GM12801 (cell line): ENCODE data around the gene CHD6.

ENCODE experiments used
- TF ChIP-seq, protein P1 (sequence below): IDR thresholded peaks from one replicate; pipeline ENCODE4 v1.5.1; 2011; ENCODE audit warnings: control low read depth; ENCODE audit not compliant: insufficient read length; ENCODE audit errors: extremely low read depth

The CHD6 gene

GRCh38 chr20:41457173-41457857 lies 160.9 kb downstream of the CHD6 start:
- TF ChIP-seq, protein P1, sequence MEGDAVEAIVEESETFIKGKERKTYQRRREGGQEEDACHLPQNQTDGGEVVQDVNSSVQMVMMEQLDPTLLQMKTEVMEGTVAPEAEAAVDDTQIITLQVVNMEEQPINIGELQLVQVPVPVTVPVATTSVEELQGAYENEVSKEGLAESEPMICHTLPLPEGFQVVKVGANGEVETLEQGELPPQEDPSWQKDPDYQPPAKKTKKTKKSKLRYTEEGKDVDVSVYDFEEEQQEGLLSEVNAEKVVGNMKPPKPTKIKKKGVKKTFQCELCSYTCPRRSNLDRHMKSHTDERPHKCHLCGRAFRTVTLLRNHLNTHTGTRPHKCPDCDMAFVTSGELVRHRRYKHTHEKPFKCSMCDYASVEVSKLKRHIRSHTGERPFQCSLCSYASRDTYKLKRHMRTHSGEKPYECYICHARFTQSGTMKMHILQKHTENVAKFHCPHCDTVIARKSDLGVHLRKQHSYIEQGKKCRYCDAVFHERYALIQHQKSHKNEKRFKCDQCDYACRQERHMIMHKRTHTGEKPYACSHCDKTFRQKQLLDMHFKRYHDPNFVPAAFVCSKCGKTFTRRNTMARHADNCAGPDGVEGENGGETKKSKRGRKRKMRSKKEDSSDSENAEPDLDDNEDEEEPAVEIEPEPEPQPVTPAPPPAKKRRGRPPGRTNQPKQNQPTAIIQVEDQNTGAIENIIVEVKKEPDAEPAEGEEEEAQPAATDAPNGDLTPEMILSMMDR, result no peak

DNA sequence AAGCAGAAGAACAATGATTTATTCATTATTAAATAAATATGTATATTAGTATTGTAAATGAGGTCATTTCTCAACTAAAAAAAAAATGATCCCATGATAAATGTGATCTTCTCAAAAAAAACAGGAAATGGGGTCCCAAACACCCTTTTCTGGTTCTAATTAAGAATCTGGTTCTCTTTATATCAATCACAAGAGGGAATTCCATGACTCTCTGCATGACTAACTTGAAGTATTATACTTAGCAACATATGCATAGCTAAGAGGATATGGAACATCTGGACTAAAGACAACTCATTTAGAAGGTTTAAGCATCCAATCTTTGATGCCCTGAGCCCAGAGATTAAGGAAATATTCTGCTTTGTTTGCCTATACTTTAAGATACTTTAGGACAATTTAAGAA lies 161.8 kb downstream of the CHD6 start:
- TF ChIP-seq, protein P1, result no peak

DNA sequence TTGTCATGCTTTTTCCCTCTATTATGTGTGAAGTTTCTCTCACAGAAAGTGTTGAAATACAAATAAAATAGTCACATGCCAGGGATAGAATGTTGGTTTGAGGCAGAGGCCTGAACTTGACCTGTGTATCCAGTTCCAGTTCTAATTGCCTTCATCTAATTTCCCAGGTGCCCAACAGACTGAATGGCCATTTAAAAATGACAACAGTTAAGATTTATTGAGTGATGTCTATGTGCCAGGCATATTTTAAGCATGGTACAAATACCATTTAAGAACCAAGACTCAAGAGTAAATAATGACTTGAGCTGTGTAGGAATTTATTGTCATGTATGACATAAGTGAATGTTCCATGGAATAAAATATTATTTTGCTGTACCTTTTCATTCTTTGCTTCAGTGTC lies 163.9 kb downstream of the CHD6 start:
- TF ChIP-seq, protein P1, result no peak

DNA sequence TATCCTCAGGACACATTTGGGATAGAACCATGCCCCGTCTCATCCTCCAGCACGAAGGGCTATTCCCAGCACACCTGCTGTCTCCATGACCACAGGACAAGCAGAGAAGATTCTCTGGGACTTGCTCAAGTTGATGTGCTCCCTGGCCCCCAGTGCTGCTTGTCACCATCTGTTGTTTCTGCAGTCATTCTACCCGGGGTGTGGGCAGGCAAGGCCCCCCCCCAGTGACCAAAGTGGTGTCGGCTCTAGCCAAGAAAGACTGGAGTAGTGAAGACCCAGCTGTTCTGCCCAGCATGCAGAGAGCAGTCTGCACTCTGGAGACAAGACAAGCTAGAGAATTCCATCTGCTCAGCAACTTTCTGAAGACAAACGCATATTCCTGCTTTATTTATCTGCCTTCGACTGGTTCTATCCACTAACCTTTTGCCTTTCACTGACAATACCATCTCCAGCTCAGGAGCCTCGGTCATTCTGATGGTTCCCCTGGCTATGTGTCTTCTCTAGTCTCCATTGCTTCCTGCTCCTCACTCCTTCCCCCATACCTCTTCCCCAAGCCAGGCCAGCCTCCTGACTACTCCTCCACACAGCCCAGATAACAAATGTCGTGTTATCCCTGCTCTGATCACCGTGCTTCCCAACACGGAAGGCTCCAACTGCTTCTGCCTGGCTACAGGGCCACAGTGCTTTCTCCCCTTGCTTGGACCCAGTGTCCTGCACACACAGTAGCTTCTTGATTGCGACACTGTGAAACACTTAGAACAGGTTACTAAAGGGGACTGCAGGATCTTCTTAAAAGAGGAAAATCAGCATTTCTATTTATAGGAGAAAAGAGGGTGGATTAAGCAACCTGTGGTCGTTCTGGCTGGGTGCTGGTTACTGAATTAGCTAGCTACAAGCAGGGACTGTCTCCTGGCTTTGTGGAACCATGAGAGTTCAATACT lies 164.9 kb downstream of the CHD6 start:
- TF ChIP-seq, protein P1, result no peak

DNA sequence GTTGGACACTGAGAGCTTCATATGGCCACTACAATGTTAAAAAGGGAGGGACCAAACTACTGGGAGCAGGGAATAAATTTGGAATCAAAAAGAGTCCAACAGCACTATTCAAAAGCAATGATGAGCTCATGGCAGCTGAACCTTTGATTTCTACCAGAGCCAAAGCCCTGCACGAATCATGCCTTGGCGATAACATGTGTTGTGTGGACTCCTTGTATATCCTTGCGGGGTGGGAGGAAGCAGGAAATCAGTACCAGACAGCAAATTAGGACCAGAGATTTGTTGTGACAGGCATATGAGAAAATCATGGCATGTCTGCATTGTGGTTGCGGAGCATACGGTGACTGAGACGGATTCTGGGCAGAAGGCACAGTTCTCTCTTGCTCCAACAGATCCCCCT lies 166.0 kb downstream of the CHD6 start:
- TF ChIP-seq, protein P1, result no peak

- TF ChIP-seq, protein P1, result no peak
Observed at GRCh38 chr20:41447006-41447405, 171.2 kb downstream of the CHD6 start.

GRCh38 chr20:41446456-41446855 lies 171.7 kb downstream of the CHD6 start:
- TF ChIP-seq, protein P1, result no peak
